Occipital lobe (tissue), 2 donors: Measurements from ENCODE around the gene AKAP12. TPM values are rescaled to one million over a fixed set of nuclear protein-coding genes. Genes with fewer than 3 reads are reported as not detected.
A peak's percentile ranks its signal among the peaks of the same experiment; 100 is the strongest.

Experiments
- DNase-seq: peaks from one replicate; lab custom pipeline; 2025; lab: John Stamatoyannopoulos, UW
- total RNA-seq: library from RNA; depleted of rRNA; stranded (reverse); fragments of >200 nt; gene quantifications from one replicate; pipeline ENCODE4 v1.2.3, GENCODE V29; 2014

The AKAP12 gene, protein sequence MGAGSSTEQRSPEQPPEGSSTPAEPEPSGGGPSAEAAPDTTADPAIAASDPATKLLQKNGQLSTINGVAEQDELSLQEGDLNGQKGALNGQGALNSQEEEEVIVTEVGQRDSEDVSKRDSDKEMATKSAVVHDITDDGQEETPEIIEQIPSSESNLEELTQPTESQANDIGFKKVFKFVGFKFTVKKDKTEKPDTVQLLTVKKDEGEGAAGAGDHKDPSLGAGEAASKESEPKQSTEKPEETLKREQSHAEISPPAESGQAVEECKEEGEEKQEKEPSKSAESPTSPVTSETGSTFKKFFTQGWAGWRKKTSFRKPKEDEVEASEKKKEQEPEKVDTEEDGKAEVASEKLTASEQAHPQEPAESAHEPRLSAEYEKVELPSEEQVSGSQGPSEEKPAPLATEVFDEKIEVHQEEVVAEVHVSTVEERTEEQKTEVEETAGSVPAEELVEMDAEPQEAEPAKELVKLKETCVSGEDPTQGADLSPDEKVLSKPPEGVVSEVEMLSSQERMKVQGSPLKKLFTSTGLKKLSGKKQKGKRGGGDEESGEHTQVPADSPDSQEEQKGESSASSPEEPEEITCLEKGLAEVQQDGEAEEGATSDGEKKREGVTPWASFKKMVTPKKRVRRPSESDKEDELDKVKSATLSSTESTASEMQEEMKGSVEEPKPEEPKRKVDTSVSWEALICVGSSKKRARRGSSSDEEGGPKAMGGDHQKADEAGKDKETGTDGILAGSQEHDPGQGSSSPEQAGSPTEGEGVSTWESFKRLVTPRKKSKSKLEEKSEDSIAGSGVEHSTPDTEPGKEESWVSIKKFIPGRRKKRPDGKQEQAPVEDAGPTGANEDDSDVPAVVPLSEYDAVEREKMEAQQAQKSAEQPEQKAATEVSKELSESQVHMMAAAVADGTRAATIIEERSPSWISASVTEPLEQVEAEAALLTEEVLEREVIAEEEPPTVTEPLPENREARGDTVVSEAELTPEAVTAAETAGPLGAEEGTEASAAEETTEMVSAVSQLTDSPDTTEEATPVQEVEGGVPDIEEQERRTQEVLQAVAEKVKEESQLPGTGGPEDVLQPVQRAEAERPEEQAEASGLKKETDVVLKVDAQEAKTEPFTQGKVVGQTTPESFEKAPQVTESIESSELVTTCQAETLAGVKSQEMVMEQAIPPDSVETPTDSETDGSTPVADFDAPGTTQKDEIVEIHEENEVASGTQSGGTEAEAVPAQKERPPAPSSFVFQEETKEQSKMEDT (N-terminal part only)
- total RNA-seq = 42.9 TPM

DNA sequence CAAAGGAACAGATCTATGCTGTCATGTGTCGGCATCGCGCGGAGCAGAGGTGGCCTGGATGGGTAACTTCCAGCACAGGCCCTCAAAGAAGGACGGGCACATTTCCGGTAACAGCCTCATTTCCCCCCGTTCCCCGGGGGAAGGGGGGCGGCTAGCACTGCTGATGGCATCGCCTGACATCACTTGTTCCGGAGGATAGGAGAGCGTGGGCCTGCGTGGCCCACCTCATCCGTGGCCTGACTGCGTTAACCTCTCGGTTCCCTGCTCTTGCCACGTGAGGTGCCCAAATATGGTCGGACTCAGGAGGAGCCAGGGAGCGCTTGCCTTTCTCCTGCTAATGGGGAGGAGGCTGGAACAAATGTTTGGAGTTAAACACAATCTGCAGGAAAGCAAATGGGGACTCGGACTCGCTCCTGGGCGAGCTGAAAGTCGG lies at the start of gene AKAP12:
Gene AKAP12 (plus strand): TSS at position 365 of the 433 bp plus-strand sequence. CDS start 596 bp downstream, outside the sequence.
- DNase-seq = peak; percentile 47

DNA sequence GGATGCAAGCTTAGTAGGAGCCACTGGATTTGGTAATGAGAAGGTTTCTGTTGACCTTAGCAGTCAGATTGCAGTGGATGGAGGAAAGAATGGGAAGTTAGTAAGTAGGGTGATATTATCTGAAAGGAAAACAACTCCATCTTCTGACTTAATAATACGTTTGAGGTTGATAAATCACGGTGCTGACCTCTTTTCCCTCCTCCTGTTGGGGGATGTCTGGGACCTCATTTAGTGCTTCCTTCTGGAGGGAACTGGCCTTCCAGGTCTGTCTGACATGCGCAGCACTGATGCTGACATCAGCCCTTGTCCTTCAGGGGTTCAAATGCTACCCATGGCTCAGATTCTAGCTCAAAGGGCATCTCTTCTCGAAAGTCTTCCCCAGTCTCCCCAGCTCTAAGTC lies 48.2 kb upstream of the AKAP12 start:
- no peak for DNase-seq

DNA sequence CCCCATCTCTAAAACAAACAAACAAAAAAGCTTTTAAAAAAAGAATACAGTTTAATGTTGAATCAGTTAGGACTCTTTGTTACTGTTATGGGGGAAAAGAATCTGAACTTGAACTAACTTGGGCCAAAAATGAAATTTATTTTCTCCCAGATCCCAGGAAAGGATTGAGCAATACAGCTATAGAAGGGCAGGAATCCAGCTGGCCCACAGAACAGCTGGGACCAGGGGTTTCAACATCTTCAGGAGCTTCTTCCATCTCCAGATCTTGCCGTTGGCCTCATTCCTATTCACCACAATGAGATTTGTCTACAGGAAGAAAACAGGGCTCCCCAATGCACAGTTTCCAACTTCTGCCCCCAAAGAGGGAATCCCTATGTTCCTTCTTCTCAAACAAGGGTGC lies 43.2 kb upstream of the AKAP12 start:
- no peak for DNase-seq

DNA sequence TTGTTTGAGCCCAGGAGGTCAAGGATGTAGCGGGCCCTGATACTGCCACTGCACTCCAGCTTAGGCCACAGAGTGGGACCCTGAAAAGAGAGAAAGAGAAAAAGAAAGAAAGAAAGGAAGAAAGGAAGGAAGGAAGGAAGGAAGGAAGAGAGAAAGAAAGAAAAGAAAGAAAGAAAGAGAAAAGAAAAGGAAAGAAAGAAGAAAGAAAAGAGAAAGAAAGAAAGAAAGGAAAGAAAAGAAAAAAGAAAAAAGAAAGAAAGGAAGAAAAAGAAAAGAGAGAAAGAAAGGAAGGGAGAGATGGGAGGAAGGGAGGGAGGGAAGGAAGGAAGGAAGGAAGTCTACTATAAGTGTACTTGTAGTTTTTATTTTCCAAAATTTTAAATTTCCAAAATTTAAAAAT lies 42.2 kb upstream of the AKAP12 start:
- no peak for DNase-seq

DNA sequence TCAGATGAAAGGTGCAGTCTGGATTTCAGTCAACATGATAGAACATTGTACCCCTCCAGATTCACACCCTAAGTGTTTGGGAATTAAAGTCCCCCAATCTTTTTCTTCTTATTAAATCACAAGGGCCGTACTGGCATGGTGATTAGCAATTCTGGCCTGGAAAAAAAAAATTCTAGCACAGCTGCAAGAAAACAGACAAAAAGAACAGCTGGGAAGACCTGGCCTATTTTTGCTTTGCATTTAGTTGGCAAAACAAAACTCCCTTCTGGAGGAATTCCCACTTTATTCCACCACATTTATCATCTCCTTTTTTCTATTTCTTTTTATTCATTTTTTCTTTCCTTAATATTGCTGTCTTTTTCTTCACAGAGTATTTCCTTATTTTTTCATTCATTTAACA lies 39.8 kb upstream of the AKAP12 start:
- DNase-seq = no peak

DNA sequence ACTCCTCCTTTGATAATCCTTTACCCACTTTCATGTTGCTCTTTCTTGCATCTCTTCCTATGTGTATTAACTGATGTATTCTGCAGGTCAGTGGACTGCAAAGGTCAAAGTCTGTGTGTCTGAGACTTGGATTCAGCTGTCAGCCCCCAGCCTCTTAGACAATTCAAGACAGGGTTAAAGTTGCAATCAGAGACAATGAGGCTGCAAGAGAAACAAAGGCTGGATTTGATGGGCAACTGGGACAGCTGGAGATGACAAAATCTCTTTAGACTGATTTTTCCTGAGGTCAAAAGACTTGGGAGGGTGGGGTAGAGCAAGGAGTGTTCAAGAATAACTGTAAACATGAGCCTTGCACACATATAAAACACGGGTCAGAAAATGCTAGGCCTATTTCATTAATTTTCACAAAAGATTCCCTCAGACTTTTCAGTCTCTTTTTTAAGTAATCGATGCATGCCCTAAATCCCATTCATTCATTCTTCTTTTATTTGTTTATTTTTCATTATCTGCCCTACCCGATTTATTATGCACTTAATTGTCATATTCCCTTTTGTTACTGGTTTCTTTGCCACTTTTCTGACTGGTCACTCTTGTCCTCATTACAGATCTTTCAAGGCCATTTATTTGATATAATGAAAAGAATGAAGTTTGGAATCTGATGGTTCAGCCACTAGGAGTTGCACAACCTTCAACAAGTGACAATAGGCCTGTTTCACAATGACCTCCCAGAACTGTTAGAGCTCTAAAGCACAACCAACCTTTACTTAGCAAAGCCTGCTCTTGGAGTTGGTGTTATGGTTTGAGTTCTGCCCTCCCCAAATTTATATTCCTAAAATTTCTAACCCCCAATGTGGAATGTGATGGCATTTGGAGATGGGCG lies 33.8 kb upstream of the AKAP12 start:
- DNase-seq = no peak

DNA sequence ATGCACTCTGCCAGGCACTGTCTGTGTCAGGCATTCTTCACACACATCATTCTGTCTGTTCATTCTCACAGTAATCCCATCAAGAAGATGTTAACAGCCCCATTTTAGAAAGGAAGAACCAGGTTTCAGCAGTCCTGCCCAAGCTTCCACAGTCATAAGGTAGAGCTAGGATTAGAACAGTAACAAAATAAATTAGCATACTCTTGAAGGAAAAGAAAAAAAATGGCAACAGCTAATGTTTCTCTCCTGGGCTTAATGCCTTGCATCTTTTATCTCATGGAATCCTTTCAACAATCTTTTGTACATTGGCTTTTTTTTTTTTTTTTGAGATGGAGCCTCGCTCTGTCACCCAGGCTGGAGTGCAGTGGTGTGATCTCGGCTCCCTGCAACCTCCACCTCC lies 32.1 kb upstream of the AKAP12 start:
- DNase-seq = no peak

DNA sequence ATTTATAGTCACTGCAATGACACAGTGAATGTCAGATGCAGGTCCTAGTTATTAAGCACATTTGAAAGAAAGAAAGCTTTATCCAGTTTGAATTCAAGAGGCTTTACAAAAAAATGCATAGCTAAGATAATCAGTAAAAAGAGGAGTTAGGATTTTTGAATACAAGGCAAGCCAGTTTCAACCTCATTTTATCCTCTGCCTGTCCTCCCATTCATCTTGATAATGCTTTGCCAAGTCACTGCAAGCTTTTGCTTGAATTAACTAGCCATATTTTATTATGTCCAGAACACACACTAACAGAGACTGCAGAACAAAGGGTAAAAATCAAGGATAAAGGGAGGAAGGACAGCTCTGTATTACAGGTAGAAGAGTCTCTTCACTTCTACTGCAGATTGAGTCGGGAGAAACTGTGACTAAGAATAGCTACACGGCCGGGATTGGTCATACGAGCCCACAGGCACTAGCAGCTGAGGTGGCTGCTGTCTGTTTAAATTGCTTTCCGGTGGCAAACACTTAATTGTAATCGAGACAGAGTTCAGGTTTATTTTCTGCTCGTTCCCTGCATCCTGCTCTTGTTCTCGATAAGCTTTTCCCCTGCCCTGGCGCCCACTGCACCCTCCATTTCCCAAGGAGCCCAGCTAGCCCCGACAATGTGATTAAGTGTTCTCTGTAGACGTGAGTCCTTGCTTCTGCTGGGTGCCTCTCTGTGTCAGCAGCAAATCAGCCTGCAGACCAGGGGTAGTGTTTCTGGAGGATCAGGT lies 30.5 kb upstream of the AKAP12 start:
- no peak for DNase-seq

DNA sequence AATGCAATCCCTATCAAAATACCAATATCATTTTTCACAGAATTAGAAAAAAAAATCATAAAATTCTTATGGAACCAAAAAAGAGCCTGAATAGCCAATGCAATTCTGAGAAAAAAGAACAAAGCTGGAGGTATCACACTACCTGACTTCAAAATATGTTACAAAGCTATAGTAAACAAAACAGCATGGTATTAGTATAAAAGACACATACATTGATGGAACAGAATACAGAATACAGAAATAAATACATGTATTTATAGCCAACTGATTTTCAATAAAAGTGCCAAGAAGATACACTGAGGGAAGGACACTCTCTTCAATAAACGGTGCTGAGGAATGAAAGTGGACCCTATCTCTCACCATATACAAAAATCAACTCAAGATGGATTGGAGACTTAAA lies 28.7 kb upstream of the AKAP12 start:
- no peak for DNase-seq

DNA sequence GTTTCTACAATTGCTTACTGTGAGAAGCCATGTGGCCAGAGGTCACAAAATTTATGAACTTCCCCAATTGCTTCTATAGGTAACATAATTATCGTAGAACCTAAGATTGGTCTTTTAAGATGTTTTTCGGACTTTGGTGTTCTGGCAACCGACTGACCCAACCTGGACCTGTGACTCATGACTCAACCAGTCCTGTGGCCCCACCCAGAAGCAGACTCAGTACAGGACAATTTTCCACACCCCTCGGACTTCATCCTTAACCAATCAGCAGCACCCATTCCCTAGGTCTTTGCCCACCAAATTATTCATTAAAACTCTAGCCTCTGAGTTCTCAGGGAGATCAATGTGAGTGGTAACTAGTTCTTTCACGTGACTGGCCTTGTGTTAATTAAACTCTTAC lies 26.4 kb upstream of the AKAP12 start:
- no peak for DNase-seq

DNA sequence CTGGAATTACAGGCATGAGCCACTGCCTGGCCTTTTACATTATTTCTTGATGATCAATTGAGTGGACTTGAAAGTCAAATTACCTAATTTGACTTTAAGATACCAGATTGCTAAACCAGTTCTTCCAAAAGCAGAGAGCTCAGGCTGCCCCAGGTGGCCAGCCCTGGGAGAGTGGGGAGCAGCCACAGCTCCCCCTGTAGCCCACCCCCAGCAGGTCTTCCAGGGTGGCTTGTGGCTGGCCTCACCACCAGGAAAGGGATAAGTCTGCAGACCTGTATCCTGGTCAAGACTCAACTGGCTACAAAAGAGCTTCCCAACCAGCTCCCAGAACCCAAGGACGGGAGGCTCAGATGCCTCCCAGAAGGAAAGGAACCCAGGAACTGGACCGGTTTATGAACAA lies 23.8 kb upstream of the AKAP12 start:
- DNase-seq = no peak

DNA sequence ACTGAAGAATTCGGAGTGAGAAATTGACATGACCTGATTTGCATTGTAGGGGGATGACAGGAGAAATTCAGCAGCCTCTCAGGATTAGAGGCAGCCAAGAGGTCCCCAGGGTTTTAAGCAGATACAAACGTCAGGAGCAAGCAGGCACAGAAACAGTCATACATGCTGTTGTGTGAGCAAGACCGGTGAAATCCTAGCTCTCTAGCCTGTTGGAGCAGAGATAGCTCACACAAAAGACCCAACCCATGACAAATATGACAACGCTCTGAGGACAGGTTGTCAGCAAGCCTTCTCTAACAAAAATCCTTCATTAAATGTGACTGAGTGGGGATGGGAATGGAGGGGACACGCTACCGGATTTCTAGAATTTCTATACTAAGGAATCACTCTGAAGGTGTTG lies 23.0 kb upstream of the AKAP12 start:
- DNase-seq = no peak

DNA sequence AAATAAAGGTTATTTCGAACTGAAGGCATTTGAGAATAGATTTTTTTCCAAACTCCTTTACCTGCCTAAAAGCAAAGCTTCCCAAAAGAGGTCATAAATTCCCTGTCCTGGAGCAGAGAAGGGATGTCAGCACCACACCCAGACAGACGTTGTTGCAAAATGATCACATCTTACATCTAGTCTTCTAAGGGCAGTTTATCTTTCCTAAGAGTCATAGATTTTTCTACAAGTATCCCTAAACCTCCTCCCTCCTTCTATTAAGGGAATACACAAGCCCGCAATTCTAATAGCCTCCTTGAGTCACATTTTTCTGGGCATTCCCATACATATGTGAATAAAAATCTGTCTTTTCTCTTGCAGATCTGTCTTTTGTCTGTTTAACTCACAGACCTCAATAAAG lies 20.6 kb upstream of the AKAP12 start:
- DNase-seq = no peak

DNA sequence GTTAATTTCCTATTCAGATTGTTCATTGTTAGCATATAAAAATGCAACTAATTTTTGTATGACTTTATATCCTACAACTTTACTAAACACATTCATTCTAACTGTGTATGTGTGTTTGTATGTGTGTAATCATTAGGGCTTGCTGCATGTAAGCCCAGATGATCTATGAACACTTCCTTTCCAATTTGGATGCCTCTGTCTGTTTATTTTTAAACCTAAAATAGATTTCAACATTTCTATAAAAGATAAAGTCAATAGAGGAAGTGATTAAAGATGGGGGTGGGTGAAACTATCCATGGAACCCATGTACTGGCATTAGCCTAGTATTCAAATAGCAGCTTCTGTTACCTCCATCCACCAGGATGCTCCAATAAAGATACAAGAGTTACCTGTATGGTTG lies 15.7 kb upstream of the AKAP12 start:
- no peak for DNase-seq

DNA sequence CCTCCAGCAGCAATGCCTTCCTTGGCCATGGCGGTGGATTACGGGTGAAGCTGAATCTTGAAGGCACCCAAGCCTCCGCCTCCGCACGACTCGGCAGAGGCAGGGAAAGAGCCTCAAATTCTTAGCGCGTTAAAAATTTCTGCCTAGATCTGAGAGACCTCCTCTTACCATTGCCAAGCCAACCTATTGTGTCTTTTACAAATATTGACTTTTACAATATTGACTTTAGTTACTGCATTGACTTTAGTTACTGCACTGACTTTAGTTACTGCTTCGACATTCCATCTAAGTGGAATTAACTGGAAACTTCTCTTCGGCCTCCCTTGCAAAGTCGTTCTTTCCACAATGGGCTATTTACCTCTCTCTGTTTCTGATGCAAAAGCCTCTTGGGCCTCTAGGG lies 13.8 kb upstream of the AKAP12 start:
- DNase-seq = no peak

DNA sequence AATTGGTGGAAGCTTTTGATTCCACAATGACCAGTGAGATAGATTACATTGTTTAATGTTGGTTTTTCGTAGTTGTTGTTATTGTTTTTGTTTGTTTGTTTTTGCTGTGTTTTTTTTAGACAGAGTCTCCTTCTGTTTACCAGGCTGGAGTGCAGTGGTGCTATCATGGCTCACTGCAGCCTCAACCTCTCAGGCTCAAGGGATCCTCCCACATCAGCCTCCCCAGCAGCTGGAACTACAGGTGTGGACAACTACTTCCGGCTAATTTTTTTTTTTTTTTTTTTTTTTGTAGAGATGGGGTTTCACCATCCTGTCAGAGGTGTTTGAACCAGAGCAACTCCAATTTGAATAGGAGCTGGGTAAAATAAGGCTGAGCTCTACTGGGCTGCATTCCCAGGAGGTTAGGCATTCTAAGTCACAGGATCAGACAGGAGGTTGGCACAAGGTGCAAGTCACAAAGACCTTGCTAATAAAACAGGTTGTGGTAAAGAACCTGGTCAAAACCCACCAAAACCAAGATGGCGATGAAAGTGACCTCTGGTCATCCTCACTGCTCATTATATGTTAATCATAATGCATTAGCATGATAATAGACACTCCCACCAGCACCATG lies 10.9 kb upstream of the AKAP12 start:
- DNase-seq = no peak

DNA sequence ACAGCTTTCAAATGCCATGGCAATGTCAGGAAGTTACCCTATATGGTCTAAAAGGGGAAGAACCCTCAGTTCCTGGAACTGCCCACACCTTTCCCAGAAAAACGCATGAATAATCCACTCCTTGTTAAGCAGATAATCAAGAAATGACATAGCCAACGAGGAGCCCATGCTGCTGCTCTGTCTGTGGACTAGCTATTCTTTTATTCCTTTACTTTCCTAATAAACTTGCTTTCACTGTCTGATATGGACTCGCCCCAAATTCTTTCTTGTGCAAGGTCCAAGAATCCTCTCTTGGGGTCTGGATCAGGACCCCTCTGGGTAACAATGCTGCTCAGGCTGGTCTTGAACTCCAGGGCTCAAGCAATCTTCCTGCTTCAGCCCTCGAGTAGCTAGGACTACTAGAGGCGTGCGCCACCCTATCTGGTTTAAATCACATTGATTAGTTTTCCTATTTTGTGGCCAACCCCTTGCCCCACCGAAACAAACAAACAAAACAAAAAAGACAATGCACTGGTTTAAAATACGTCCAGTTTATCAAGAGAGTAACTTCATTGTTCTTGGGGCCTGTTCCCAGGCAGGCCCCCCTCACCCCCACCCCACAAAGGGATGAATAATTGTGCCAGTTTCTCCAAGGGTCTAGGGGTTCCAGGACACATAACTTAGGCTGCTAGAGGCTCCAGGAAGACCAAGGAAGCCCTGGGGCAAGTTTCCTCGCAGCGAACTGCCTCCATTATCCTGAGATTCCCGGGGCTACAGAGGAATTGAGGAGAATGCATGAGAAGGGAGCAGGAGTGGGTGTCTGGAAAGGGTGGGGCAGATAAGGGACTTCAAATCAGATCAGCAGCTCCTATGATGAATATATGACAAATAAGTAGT lies 10.1 kb upstream of the AKAP12 start:
- no peak for DNase-seq

DNA sequence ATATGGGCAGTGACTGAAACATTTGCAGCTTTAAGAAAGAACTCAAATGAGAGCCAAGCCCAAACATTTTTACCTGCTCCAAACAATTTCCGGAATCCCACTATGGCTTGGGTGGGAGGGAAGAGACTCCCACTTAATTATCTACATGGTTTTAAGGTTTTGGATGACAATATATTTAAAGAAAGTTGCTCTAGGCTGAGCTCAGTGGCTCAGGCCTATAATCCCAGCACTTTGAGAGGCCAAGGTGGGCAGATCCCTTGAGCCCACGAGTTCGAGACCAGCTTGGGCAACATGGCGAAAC lies 9.5 kb upstream of the AKAP12 start:
- DNase-seq = no peak

DNA sequence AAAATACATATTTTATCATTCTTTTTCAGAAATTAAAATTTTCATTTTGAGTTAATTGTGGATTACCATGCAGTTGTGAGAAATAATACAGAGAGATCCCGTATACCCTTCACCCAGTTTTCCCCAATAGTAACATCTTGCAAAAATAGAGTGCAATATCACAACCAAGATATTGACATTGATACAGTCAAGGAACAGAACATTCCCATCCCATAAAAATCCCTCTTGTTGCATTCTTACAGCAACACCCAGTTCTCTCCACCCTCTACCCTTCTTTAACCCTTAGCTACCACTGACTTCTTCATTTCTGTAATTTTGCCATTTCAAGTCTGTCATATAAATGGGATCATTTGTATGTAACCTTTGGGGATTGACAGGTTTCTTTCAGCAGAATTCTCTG lies 6.9 kb upstream of the AKAP12 start:
- DNase-seq = no peak
